GM19351 (cell line): ENCODE measurements around the gene CHMP1B.
"Not testable (repeated sequence)": the region's sequence is repeated elsewhere in the genome, so short reads cannot be mapped to it uniquely, and the experiment has no call there.

Source experiments
- ATAC-seq: cut with Tn5 transposase; IDR thresholded peaks from one replicate; pipeline ENCODE4 v1.9.1; 2021; ENCODE audit warnings: mild to moderate bottlenecking, moderate library complexity; ENCODE audit not compliant: unreplicated experiment

CHMP1B gene

DNA sequence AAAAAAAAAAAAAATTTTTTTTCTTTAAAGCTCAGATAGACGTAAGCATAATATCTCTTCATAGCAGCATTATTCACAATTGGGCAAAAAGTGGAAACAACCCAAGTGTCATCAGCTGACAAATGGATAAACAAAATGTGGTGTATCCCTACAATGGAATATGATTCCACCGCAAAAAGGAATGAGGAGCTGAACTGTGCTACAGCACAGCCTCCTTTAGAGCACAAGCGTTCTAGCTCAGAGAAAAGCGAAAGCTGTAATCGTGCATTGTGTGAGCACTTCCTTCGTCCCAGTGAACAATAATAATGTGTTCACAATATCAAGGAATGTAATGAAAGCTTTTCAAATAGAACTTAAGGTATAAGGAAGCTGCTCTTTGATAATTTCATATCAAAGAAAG is 11.7 kb upstream of the CHMP1B start:
- no peak for ATAC-seq

DNA sequence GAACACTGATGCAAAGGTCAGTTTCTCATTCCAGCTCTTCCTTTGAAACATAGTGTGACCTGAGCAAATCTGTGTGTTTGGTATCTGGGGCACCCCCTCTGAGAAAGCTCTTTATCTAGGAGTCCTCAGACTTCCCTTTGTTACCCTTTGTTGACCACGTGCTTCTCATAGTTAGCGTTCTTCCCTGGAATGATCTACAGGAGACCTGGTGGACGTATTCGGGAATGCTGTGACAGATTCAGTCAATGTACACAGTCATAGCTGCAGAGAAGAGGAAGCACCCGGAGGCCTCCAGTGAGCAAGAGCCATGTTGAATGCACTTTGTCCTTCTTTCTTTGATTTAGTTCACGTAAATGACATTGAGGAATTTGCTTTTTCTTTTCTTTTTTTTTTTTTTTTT is 10.7 kb upstream of the CHMP1B start:
- ATAC-seq = no peak

DNA sequence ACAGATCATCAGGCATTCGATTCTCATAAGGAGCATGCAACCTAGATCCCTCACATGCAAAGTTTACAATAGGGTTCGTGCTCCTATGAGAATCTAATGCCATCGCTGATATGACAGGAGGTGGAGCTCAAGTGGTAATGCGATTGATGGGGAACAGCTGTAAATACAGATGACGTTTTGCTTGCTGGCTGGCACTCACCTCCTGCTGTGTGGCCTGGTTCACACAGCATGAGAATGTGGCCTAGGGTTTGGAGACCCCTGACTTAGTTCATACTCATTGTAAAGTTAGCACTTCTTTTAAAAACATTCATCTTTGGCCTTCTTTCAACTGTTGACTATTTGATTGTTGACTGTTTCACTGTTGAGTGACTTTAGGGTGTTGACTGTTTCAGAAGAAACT is 8.7 kb upstream of the CHMP1B start:
- ATAC-seq = no peak

- no peak for ATAC-seq
These were observed 6.8 kb upstream of the CHMP1B start for GRCh38 chr18:11844436-11844835.

DNA sequence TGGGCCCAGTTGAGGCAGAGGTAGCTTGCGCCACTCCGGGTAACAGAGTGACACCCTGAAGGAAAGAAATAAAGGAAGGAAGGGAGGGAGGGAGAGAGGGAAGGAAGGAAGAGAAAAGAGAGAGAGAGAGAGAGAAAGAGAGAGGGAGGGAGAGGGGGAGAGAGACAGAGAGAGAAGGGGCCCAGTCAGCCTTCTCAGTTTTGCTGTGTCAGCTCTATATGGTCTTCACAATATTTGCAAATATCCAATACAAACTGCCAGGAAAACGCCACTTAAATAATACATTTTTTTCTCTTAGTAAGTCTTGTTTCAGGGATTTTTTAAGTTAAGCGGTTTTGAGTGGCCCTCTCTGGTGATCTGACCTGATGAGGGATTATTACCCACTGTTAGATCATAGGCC is 5.6 kb upstream of the CHMP1B start:
- no peak for ATAC-seq

GRCh38 chr18:11847811-11848210 is 3.4 kb upstream of the CHMP1B start:
- no peak for ATAC-seq

DNA sequence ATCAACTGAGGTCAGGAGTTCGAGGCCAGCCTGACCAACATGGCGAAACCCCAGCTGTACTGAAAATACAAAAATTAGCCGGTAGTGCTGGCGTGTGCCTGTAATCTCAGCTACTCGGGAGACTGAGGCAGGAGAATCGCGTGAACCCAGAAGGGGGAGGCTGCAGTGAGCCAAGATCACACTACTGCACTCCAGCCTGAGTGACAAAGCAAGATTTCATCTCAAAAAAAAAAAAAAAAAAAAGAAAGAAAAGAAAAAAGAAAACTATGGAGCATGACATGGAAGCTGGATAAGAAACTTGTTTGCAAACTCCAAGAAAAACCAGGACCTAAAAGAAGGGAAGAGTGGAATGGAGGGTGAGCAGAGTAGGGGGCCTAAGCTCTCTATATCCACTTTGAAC is 1.9 kb upstream of the CHMP1B start:
- ATAC-seq = no peak

- no peak for ATAC-seq
These were observed 1.2 kb upstream of the CHMP1B start for GRCh38 chr18:11849841-11850634.

DNA sequence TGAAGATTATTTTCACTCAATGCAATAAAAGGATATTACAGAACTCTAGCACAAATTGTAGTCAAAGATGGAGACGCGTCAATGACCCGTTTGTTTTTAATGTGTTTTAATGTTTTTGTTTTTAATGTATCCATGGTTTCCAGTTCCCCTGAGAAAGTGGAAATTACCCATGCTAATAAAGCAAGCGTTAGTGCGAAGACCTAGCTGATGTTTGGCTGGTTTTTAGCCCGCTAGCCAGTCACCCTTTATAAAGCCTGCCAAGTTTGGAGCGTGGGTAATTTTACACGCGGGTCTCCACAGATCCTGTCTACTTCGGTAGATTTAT is 430 bp upstream of the CHMP1B start:
- peak; percentile 25 for ATAC-seq

DNA sequence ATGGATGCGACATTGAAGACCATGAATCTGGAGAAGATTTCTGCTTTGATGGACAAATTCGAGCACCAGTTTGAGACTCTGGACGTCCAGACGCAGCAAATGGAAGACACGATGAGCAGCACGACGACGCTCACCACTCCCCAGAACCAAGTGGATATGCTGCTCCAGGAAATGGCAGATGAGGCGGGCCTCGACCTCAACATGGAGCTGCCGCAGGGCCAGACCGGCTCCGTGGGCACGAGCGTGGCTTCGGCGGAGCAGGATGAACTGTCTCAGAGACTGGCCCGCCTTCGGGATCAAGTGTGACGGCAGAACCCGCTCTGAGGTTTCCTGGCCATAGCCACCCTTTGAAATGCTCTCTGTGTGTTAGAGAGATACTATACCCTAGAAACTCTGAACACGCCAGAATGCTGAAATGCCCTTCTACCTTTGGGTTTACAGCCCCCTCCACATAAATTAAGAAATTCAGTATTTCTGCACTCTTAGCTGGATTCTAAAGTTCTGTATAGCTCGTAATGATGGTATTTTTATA is 659 bp downstream of the CHMP1B start:
- ATAC-seq = no peak

DNA sequence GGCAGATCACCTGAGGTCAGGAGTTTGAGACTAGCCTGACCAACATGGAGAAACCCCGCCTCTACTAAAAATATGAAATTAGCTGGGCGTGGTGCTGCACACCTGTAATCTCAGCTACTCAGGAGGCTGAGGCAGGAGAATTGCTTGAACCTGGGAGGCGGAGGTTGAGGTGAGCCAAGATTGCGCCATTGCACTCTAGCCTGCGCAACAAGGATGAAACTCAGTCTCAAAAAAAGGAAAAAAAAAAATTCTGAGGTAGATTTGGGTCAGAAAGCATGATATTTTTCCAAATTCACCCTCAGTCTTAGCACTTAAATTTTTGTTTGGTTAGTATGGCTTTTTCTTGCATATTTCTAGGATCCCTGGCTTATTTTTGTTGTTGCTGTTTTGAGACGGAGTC is 3.3 kb downstream of the CHMP1B start:
- ATAC-seq = not testable (repeated sequence)

GRCh38 chr18:11857177-11857887 is 6.1 kb downstream of the CHMP1B start:
- no peak for ATAC-seq

GRCh38 chr18:11859282-11859830 is 8.1 kb downstream of the CHMP1B start:
- no peak for ATAC-seq

- no peak for ATAC-seq
These were observed 8.7 kb downstream of the CHMP1B start for GRCh38 chr18:11859903-11860407.

DNA sequence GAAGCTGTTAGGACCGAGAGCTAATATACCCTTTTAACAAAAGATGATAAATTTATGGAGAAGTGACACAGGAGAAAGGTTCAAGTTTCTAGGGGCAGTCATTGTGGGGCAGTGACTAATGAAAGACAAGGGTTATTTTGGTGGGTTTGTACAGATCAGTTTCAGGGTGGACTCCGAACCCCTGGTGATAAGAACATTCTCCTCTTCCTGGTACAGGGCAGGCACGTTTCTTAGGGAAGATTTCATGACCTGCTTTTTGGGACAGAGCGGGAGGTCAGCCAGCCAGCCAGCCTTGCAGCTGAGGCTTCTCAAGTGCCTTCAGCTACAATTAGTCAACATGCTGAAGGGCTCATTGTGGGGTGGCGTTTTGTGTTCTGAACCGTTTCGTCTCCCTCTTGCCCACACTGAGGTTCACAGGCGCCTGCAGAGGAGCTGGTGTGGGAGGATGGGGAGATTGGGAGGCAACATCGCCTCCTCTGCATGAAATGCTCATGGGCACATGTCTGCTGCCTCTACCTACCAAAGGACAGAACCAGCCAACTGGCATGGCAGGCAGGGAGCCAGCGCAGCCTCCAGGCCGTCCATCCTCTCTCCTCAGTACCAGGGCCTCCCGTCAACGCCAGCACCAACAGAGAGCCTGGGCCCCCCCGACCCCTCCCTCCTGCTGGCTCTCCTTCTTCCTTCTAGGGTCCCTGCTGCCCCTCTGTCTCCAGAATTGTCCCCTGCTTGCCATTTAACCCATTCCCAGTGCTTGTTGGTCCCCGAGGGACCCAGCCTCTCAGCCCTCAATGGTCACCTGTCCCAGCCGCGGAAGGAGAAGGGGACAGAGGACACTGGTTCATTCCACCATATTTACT is 9.6 kb downstream of the CHMP1B start:
- no peak for ATAC-seq

- ATAC-seq = no peak
These were observed 10.5 kb downstream of the CHMP1B start for GRCh38 chr18:11861583-11862288.

DNA sequence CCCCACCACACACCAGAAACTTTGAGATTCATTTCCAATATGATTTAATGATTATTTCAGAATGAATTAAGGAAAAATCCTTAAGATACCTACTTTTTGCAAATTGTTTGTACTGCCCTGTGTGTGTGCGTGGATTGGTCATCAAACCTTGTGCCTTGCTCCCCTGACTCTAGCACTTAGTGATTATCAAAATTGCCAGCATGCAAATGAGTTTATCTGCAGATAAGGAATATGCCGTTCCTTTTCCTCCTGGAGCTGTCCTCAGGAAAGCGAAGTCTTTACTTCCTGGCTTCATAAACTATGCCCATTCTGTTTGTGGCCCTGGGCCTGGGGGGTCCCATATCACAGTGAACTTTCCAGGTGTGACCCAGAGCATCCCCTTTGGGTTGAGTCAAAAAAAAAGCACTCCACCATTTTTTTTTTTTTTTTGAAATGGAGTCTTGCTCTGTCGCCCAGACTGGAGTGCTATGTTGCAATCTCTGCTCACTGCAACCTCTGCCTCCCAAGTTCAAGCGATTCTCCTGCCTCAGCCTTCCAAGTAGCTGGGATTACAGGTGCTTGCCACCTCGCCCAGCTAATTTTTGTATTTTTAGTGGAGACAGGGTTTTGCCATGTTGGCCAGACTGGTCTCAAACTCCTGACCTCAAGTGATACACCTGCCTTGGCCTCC is 11.4 kb downstream of the CHMP1B start:
- ATAC-seq = no peak

DNA sequence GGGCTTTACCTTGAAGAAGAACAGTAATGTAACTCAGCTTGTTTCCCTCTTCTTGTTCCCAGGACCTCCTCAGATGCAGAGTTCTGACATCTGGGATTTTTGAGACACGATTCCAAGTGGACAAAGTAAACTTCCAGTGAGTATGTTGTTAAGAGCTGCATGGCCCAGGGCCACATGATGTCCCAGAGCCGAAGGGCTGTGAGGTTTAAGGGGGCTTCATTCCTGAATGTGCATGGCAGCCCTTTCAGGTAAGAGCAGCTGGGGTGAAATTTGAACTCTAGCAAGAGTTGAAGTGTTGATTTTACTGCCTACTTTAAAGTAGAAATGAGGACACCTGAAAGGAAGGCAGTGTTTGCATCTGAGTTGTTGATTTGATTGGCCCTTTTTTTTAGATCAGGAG is 13.3 kb downstream of the CHMP1B start:
- no peak for ATAC-seq

- ATAC-seq = no peak
These were observed 13.9 kb downstream of the CHMP1B start for GRCh38 chr18:11865071-11865470.

DNA sequence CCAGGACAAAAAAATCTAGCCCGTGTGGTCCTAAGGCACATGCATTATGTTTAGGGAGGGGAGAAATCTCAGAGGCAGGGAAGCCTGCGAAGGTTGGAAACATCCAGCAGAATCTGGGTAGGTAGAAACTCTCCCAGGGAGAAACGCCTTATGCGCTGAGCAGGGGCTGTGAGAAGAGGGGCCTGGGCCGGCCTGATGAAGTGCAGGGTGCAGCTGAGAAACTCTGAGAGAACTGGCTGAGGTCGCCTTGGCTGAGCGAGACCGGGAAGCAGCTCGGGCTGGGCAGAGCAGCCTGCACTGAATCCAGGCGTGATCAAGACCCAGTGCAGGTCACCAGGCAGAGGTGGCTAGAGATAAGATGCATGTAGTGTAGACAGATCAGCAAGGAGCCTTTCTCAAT is 15.1 kb downstream of the CHMP1B start:
- ATAC-seq = no peak
